HG03060 (cell line): ENCODE data around the gene CORO1A.
"Not testable (repeated sequence)": the region's sequence is repeated elsewhere in the genome, so short reads cannot be mapped to it uniquely, and the experiment has no call there.

Source experiments
- ATAC-seq: cut with Tn5 transposase; IDR thresholded peaks from one replicate; pipeline ENCODE4 v1.9.1; 2021; ENCODE audit warnings: low read depth, moderate number of reproducible peaks; ENCODE audit not compliant: unreplicated experiment

The CORO1A gene

GRCh38 chr16:30183233-30184095 lies at the start of gene CORO1A:
Gene CORO1A (plus strand): TSS chr16:30183602. CDS start chr16:30185210, 1,608 bp downstream.
- no peak for ATAC-seq

DNA sequence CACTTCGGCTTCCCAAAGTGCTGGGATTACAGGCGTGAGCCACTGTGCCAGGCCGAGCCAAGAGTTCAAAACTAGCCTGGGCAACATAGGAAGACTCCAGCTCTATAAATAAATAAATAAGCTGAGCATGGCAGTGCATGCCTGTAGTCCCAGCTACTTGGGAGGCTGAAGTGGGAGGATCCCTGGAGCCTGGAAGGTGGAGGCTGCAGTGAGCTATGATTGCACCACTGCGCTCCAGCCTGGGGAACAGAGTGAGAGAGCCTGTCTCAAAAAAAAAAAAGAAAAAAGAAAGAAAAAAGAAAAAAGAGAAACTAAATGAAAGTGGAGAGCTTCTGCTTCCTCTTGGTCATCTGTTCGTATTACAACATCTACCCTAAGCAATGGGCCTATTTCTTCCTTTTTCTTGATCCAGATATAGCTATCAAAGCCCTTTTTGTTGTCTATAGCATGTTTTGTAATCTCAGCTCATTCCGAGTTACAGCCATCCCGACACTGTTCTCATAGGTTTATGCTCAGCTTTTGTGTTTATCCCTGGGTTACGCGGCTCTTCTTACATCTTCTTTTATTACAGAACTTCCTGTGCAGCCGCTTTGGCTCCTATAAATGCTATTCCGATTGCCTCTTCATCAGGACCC lies 46.3 kb upstream of the CORO1A start:
- no peak for ATAC-seq

GRCh38 chr16:30137897-30138296 lies 45.5 kb upstream of the CORO1A start:
- ATAC-seq, result no peak

GRCh38 chr16:30139583-30140481 lies 43.6 kb upstream of the CORO1A start:
- no peak for ATAC-seq

DNA sequence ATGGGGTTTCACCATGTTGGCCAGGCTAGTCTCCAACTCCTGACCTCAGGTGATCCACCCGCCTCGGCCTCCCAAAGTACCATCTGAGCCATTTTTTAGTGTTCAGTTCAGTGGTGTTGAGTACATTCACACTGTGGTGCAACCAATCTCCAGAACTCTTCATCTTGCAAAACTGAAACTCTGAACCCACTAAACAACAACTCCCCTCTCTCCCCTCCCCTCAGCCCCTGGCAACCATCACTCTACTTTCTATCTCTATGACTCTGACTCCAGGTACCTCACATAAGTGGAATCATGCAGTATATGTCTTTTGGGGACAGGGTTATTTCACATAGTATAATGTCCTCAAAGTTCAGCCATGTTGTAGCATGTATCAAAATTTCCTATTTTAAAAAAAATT lies 41.7 kb upstream of the CORO1A start:
- ATAC-seq, result no peak

GRCh38 chr16:30142672-30143346 lies 40.6 kb upstream of the CORO1A start:
- ATAC-seq, result no peak

DNA sequence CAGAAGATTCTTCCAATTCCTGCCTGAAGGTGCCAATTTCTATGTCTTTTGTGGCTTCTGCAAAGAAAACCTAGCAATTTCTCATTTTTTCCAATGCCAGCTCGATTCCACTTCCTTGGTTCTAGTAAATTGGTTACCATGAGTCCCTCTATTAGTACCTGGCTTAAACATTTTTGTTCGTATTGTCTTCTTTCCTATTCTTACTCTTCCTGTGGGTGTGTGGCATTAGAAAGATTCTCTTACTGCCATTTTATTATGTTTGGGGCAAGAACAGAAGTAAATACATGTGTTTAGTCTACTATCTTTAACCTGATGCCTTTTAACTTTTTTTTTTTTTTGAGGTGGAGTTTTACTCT lies 40.1 kb upstream of the CORO1A start:
- ATAC-seq, result no peak

- ATAC-seq, result no peak
These were observed 39.4 kb upstream of the CORO1A start for GRCh38 chr16:30144017-30144416.

GRCh38 chr16:30144917-30145316 lies 38.5 kb upstream of the CORO1A start:
- no peak for ATAC-seq

DNA sequence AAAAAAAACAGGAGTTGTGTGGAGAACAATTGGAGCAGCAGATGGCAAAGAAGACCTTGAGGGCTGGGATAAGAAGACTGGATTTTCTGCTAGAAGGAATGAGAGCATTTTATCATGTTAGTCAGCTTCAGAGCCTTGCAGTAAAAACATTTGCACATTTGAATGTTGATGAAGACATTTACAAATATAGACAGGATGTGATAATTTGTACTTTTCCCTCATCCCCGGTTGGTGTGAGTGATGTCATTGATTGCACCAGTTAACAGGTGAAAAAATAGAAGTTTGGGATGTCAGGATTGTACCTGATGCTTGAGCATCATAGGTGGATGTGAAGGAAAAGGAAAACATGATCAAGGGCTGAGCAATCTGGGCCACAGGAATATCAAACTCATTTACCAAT lies 37.7 kb upstream of the CORO1A start:
- no peak for ATAC-seq

- ATAC-seq, result no peak
These were observed 35.4 kb upstream of the CORO1A start for GRCh38 chr16:30147843-30148510.

DNA sequence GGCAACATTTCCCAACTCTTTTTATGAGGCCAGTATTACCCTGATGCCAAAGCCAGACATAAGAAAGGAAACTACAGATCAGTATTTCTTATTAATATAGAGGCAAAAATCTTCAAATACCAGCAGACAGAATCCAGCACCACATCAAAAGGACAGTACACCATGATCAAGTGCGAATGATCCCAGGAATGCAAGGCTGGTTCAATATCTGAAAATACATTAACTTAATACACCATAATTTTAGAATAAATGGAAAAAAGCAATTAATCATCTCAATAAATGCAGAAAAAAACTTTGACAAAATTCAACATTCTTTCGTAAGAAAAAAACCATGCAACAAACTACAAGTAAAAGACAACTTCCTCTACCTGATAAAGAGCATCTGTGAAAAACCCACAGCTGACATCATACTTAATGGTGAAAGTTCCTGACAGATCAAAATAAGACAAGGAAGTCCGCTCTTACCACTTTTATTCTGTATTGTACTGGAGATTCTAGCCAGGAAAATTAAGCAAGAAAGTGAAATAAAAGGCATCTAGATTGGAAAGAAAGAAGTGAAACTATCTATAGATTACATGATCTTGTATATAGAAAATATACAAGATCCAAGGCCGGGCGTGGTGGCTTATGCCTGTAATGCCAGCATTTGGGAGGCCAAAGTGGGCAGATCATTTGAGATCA lies 34.0 kb upstream of the CORO1A start:
- ATAC-seq, result no peak

DNA sequence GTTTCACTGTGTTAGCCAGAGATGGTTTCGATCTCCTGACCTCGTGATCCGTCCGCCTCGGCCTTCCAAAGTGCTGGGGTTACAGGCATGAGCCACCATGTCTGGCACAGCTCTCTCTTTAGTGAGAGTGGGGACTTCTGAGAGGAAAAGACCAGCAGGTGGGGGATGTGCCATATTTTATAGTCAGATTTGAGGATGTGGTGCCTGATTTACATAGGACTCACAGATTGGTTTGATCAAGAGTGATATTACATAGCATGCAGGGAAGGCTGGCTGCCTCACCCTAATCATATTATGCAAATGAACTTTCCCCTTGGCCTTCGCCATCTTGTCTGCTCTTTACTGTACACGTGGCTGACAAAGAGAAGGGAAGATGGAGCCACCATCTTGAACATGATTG lies 32.3 kb upstream of the CORO1A start:
- ATAC-seq, result no peak

DNA sequence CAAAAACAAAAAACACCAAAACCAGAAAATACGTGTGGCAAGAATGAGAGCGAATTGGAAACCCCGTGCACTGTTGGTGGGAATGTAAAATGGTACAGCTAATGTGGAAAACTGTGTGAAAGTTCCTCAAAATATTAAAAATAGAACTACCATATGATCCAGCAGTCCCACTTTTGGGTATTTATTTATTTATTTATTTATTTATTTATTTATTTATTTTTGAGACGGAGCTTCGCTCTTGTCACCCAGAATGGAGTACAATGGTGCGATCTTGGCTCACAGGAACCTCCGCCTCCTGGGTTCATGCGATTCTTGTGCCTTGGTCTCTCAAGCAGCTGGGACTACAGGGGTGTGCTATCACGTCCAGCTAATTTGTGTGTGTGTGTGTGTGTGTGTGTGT lies 30.9 kb upstream of the CORO1A start:
- ATAC-seq, result no peak

GRCh38 chr16:30155188-30155587 lies 28.2 kb upstream of the CORO1A start:
- ATAC-seq, result no peak

DNA sequence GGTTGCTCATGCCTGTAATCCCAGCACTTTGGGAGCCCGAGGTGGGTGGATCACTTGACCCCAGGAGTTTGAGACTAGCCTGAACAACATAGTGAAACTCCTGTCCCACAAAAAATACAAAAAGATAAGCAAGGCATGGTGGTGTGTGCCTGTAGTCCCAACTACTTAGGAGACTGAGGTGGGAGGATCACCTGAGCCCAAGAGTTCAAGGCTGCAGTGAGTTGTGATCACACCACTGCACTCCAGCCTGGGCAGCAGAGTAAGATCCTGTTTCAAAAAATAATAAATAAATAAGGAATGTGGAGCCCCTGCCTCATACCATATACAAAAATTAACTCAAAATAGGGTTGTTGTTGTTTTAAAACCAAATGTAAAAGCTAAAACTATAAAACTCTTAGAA lies 26.2 kb upstream of the CORO1A start:
- ATAC-seq, result no peak

DNA sequence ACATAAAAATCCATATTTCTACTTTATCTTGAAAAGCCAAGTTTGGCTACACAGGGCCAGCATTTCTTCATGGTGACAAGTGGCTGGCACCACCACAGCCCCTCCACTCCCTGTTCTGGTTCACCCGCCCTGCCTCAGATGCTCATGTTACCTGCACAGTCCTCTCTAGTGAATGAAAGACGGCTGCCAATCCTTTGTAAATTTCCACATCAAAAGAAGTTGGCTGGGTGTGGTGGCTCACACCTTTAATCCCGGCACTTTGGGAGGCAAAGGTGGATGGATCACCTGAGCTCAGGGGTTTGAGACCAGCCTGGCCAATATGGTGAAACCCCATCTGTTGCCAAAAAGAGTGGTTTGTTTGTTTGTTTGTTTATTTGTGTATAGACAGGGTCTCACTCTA lies 19.9 kb upstream of the CORO1A start:
- ATAC-seq, result no peak

- no peak for ATAC-seq
These were observed 17.1 kb upstream of the CORO1A start for GRCh38 chr16:30166202-30166902.

DNA sequence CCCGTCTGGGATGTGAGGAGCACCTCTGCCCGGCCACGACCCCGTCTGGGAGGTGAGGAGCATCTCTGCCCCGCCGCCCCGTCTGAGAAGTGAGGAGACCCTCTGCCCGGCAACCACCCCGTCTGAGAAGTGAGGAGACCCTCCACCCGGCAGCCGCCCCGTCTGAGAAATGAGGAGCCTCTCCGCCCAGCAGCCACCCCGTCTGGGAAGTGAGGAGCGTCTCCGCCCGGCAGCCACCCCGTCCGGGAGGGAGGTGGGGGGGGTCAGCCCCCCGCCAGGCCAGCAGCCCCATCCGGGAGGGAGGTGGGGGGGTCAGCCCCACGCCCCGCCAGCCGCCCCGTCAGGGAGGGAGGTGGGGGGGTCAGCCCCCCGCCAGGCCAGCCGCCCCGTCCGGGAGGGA lies 14.7 kb upstream of the CORO1A start:
- ATAC-seq, result not testable (repeated sequence)
